ENCODE measurements around the gene PNRC2.

The PNRC2 gene

GRCh38 chr1:23913212-23913880 is 46.3 kb upstream of the PNRC2 start, which contains the start of gene CNR2:
CNR2 (minus strand) TSS chr1:23913362; CDS start chr1:23875617, 37,745 bp downstream.
- no peak within 1 kb of the TSS for H3K4ac ChIP-seq (ENCODE audit: low read depth, low read length)
- H2BK5ac ChIP-seq (ENCODE audit: low read depth, low read length, poor library complexity): no peak within 1 kb of the TSS
- H3K18ac ChIP-seq (ENCODE audit: low read length): no peak within 1 kb of the TSS
- H3K14ac ChIP-seq (ENCODE audit: low read length): no peak within 1 kb of the TSS
- no peaks in the 10 kb centered on the region for H3K79me2 ChIP-seq (ENCODE audit: control insufficient read depth, insufficient read depth, low read length, poor library complexity)
- no peaks in the 10 kb centered on the region for H3K4me1 ChIP-seq (ENCODE audit: control insufficient read depth in 1 of 2, insufficient read depth in 2 of 2, low read length in 2 of 2)
- H4K12ac ChIP-seq (ENCODE audit: low read depth, low read length): no peak within 1 kb of the TSS
- H2BK120ac ChIP-seq (ENCODE audit: insufficient read depth, low read length, poor library complexity): no peak within 1 kb of the TSS
- no peak within 1 kb of the TSS for H3K27ac ChIP-seq (ENCODE audit: low read depth, low read length)
- no peaks in the 10 kb centered on the region for H3K27me3 ChIP-seq (ENCODE audit: insufficient read depth, low read length)
- no peak within 1 kb of the TSS for H3K4me3 ChIP-seq (ENCODE audit: low read depth, low read length)
- H2AK5ac ChIP-seq (ENCODE audit: low read length): no peak within 1 kb of the TSS
- no peak within 1 kb of the TSS for H2BK12ac ChIP-seq (ENCODE audit: low read length)
- WGBS (ENCODE audit: extremely low coverage, insufficient coverage, insufficient read length): no CpG with 5 or more reads among the region's 7 CpGs
- no peak within 1 kb of the TSS for H4K91ac ChIP-seq (ENCODE audit: low read depth, low read length)
- no peak within 1 kb of the TSS for H3K9ac ChIP-seq (ENCODE audit: low read length)
- no peaks in the 10 kb centered on the region for H3K36me3 ChIP-seq (ENCODE audit: control insufficient read depth in 1 of 2, insufficient read depth in 2 of 2, low read length in 2 of 2)
- H2AFZ ChIP-seq (ENCODE audit: insufficient read depth, low read length, poor library complexity): no peak within 1 kb of the TSS
- DNase-seq: peak in 1 of 2 donors; percentile 53
- H3K9me3 ChIP-seq (ENCODE audit: insufficient read depth, low read depth, low read length): no peaks in the 10 kb centered on the region
- no peak within 1 kb of the TSS for H4K8ac ChIP-seq (ENCODE audit: low read depth, low read length)
- no peaks in the 10 kb centered on the region for H3K79me1 ChIP-seq (ENCODE audit: low read length)
- no peak within 1 kb of the TSS for H3K4me2 ChIP-seq (ENCODE audit: low read length)
- no peak within 1 kb of the TSS for H3K23ac ChIP-seq (ENCODE audit: low read length)

GRCh38 chr1:23914921-23915320 is 44.7 kb upstream of the PNRC2 start:
- Histone ChIP-seq H3K79me2 (ENCODE audit: control insufficient read depth, insufficient read depth, low read length, poor library complexity) (no peaks in the 10 kb centered on the region), H3K79me1 (ENCODE audit: low read length) (no peaks in the 10 kb centered on the region), H3K9ac (ENCODE audit: low read length) (no peak overlapping the region), H4K91ac (ENCODE audit: low read depth, low read length) (no peak overlapping the region), H3K14ac (ENCODE audit: low read length) (no peak overlapping the region), H2AK5ac (ENCODE audit: low read length) (no peak overlapping the region), H3K4me3 (ENCODE audit: low read depth, low read length) (no peak overlapping the region), H3K23ac (ENCODE audit: low read length) (no peak overlapping the region), H3K27me3 (ENCODE audit: insufficient read depth, low read length) (no peaks in the 10 kb centered on the region), H4K8ac (ENCODE audit: low read depth, low read length) (no peak overlapping the region), H3K36me3 (ENCODE audit: control insufficient read depth in 1 of 2, insufficient read depth in 2 of 2, low read length in 2 of 2) (no peaks in the 10 kb centered on the region), H3K18ac (ENCODE audit: low read length) (no peak overlapping the region), H2BK12ac (ENCODE audit: low read length) (no peak overlapping the region), H3K4ac (ENCODE audit: low read depth, low read length) (no peak overlapping the region), H2BK120ac (ENCODE audit: insufficient read depth, low read length, poor library complexity) (no peak overlapping the region), H4K12ac (ENCODE audit: low read depth, low read length) (no peak overlapping the region), H2BK5ac (ENCODE audit: low read depth, low read length, poor library complexity) (no peak overlapping the region), H3K9me3 (ENCODE audit: insufficient read depth, low read depth, low read length) (no peaks in the 10 kb centered on the region), H3K4me1 (ENCODE audit: control insufficient read depth in 1 of 2, insufficient read depth in 2 of 2, low read length in 2 of 2) (no peaks in the 10 kb centered on the region), H3K27ac (ENCODE audit: low read depth, low read length) (no peak overlapping the region), H2AFZ (ENCODE audit: insufficient read depth, low read length, poor library complexity) (no peak overlapping the region), H3K4me2 (ENCODE audit: low read length) (no peak overlapping the region)
- DNase-seq: peak; percentile 52 to 81
- no CpG with 5 or more reads among the region's 4 CpGs for WGBS (ENCODE audit: extremely low coverage, insufficient coverage, insufficient read length)

GRCh38 chr1:23915466-23915865 is 44.2 kb upstream of the PNRC2 start:
- Histone ChIP-seq H3K14ac (ENCODE audit: low read length) (no peak overlapping the region), H3K4ac (ENCODE audit: low read depth, low read length) (no peak overlapping the region), H3K4me1 (ENCODE audit: control insufficient read depth in 1 of 2, insufficient read depth in 2 of 2, low read length in 2 of 2) (no peaks in the 10 kb centered on the region), H3K79me2 (ENCODE audit: control insufficient read depth, insufficient read depth, low read length, poor library complexity) (no peaks in the 10 kb centered on the region), H3K27ac (ENCODE audit: low read depth, low read length) (no peak overlapping the region), H4K12ac (ENCODE audit: low read depth, low read length) (no peak overlapping the region), H2BK12ac (ENCODE audit: low read length) (no peak overlapping the region), H3K27me3 (ENCODE audit: insufficient read depth, low read length) (no peaks in the 10 kb centered on the region), H3K36me3 (ENCODE audit: control insufficient read depth in 1 of 2, insufficient read depth in 2 of 2, low read length in 2 of 2) (no peaks in the 10 kb centered on the region), H3K9me3 (ENCODE audit: insufficient read depth, low read depth, low read length) (no peaks in the 10 kb centered on the region), H2AK5ac (ENCODE audit: low read length) (no peak overlapping the region), H3K18ac (ENCODE audit: low read length) (no peak overlapping the region), H3K9ac (ENCODE audit: low read length) (no peak overlapping the region), H2AFZ (ENCODE audit: insufficient read depth, low read length, poor library complexity) (no peak overlapping the region), H3K79me1 (ENCODE audit: low read length) (no peaks in the 10 kb centered on the region), H2BK5ac (ENCODE audit: low read depth, low read length, poor library complexity) (no peak overlapping the region), H3K23ac (ENCODE audit: low read length) (no peak overlapping the region), H2BK120ac (ENCODE audit: insufficient read depth, low read length, poor library complexity) (no peak overlapping the region), H3K4me3 (ENCODE audit: low read depth, low read length) (no peak overlapping the region), H3K4me2 (ENCODE audit: low read length) (no peak overlapping the region), H4K91ac (ENCODE audit: low read depth, low read length) (no peak overlapping the region), H4K8ac (ENCODE audit: low read depth, low read length) (no peak overlapping the region)
- DNase-seq: peak; percentile 66 to 90
- WGBS (ENCODE audit: extremely low coverage, insufficient coverage, insufficient read length): no CpG with 5 or more reads among the region's 5 CpGs

GRCh38 chr1:23916209-23917131 is 43.2 kb upstream of the PNRC2 start:
- Histone ChIP-seq H3K9me3 (ENCODE audit: insufficient read depth, low read depth, low read length) (no peaks in the 10 kb centered on the region), H4K12ac (ENCODE audit: low read depth, low read length) (no peak overlapping the region), H3K27ac (ENCODE audit: low read depth, low read length) (no peak overlapping the region), H2BK120ac (ENCODE audit: insufficient read depth, low read length, poor library complexity) (no peak overlapping the region), H3K23ac (ENCODE audit: low read length) (no peak overlapping the region), H3K27me3 (ENCODE audit: insufficient read depth, low read length) (no peaks in the 10 kb centered on the region), H3K18ac (ENCODE audit: low read length) (no peak overlapping the region), H3K4me2 (ENCODE audit: low read length) (no peak overlapping the region), H2AK5ac (ENCODE audit: low read length) (no peak overlapping the region), H3K14ac (ENCODE audit: low read length) (no peak overlapping the region), H3K4me1 (ENCODE audit: control insufficient read depth in 1 of 2, insufficient read depth in 2 of 2, low read length in 2 of 2) (no peaks in the 10 kb centered on the region), H3K4me3 (ENCODE audit: low read depth, low read length) (no peak overlapping the region), H4K91ac (ENCODE audit: low read depth, low read length) (no peak overlapping the region), H2BK12ac (ENCODE audit: low read length) (no peak overlapping the region), H2AFZ (ENCODE audit: insufficient read depth, low read length, poor library complexity) (no peak overlapping the region), H3K9ac (ENCODE audit: low read length) (no peak overlapping the region), H3K4ac (ENCODE audit: low read depth, low read length) (no peak overlapping the region), H3K79me2 (ENCODE audit: control insufficient read depth, insufficient read depth, low read length, poor library complexity) (no peaks in the 10 kb centered on the region), H3K36me3 (ENCODE audit: control insufficient read depth in 1 of 2, insufficient read depth in 2 of 2, low read length in 2 of 2) (no peaks in the 10 kb centered on the region), H4K8ac (ENCODE audit: low read depth, low read length) (no peak overlapping the region), H2BK5ac (ENCODE audit: low read depth, low read length, poor library complexity) (no peak overlapping the region), H3K79me1 (ENCODE audit: low read length) (no peaks in the 10 kb centered on the region)
- 100% methylated on average over 1 of the region's 12 CpGs for WGBS (ENCODE audit: extremely low coverage, insufficient coverage, insufficient read length)
- peak; percentile 77 to 82 for DNase-seq
